Astrocyte (in vitro differentiated cells and primary cell): ENCODE results near the gene EVI5L.

ENCODE experiments used
- CTCF ChIP-seq: IDR thresholded peaks from 2 replicates; pipeline ENCODE4 v1.5.1; 2011; ENCODE audit warnings: low read depth, mild to moderate bottlenecking, inconsistent platforms, low read length, moderate library complexity; ENCODE audit not compliant: insufficient read depth
- EZH2 ChIP-seq: IDR thresholded peaks from 2 replicates; pipeline ENCODE4 v1.6.1; 2012; ENCODE audit warnings: mild to moderate bottlenecking, low read length, inconsistent platforms; ENCODE audit not compliant: insufficient read depth

GRCh38 chr19:7832009-7832408 is 2.0 kb downstream of the EVI5L start:
- TF ChIP-seq CTCF (no peak), EZH2 (no peak)
